IPS-NIHi7 (cell line): ENCODE results near the gene PTPRB.

ENCODE experiments used
- DNase-seq: peaks from one replicate; pipeline ENCODE4 v3.0.0; 2012; ENCODE audit warnings: mixed read lengths; ENCODE audit errors: extremely low spot score

The PTPRB gene

GRCh38 chr12:70643939-70644338 lies 6.7 kb upstream of the PTPRB start:
- DNase-seq = no peak

GRCh38 chr12:70641691-70642090 lies 4.5 kb upstream of the PTPRB start:
- DNase-seq = no peak

- DNase-seq = no peak
These were observed 3.7 kb upstream of the PTPRB start for GRCh38 chr12:70640901-70641300.

GRCh38 chr12:70639535-70639934 lies 2.3 kb upstream of the PTPRB start:
- no peak for DNase-seq

- DNase-seq = no peak
These were observed 1.6 kb upstream of the PTPRB start for GRCh38 chr12:70638639-70639360.

GRCh38 chr12:70635755-70636154 lies 1.5 kb downstream of the PTPRB start:
- DNase-seq = no peak

- DNase-seq = no peak
These were observed 8.3 kb downstream of the PTPRB start for GRCh38 chr12:70628701-70629480.

GRCh38 chr12:70627677-70628076 lies 9.6 kb downstream of the PTPRB start:
- no peak for DNase-seq

GRCh38 chr12:70626180-70626579 lies 11.0 kb downstream of the PTPRB start:
- DNase-seq = no peak

- no peak for DNase-seq
These were observed 17.6 kb downstream of the PTPRB start for GRCh38 chr12:70619471-70620152.

- no peak for DNase-seq
These were observed 18.9 kb downstream of the PTPRB start for GRCh38 chr12:70618371-70618770.

GRCh38 chr12:70617450-70617849 lies 19.8 kb downstream of the PTPRB start:
- no peak for DNase-seq

GRCh38 chr12:70615174-70615866 lies 21.9 kb downstream of the PTPRB start:
- DNase-seq = no peak

- peak; percentile 47 for DNase-seq
These were observed 27.3 kb downstream of the PTPRB start for GRCh38 chr12:70609739-70610491.

GRCh38 chr12:70609203-70609602 lies 28.0 kb downstream of the PTPRB start:
- no peak for DNase-seq

- no peak for DNase-seq
These were observed 29.0 kb downstream of the PTPRB start for GRCh38 chr12:70608184-70608583.

GRCh38 chr12:70607107-70607506 lies 30.1 kb downstream of the PTPRB start:
- DNase-seq = no peak

GRCh38 chr12:70605976-70606375 lies 31.3 kb downstream of the PTPRB start:
- no peak for DNase-seq

GRCh38 chr12:70604662-70605061 lies 32.6 kb downstream of the PTPRB start:
- no peak for DNase-seq

GRCh38 chr12:70603044-70603443 lies 34.2 kb downstream of the PTPRB start:
- DNase-seq = no peak

GRCh38 chr12:70598467-70599193 lies 38.6 kb downstream of the PTPRB start:
- DNase-seq = no peak
